Measurements from ENCODE around the gene IGFBP5. TPM values are rescaled to one million over a fixed set of nuclear protein-coding genes. Genes with fewer than 3 reads are reported as not detected.

Gene IGFBP5
- total RNA-seq, 1 experiment from 2014 or later: 0.46 TPM

- peak; percentile 58 for DNase-seq (ENCODE audit: low read depth)
These were observed 19.0 kb upstream of the IGFBP5 start for GRCh38 chr2:216714376-216714775.

- peak; percentile 93 for DNase-seq (ENCODE audit: low read depth)
These were observed 18.5 kb upstream of the IGFBP5 start for GRCh38 chr2:216713691-216714336.

- no peak for DNase-seq (ENCODE audit: low read depth)
These were observed 16.0 kb upstream of the IGFBP5 start for GRCh38 chr2:216711348-216711747.

GRCh38 chr2:216710551-216711301 is 15.4 kb upstream of the IGFBP5 start:
- no peak for DNase-seq (ENCODE audit: low read depth)

GRCh38 chr2:216702756-216703155 is 7.4 kb upstream of the IGFBP5 start:
- no peak for DNase-seq (ENCODE audit: low read depth)

- no peak for DNase-seq (ENCODE audit: low read depth)
These were observed 6.2 kb upstream of the IGFBP5 start for GRCh38 chr2:216701544-216701943.

- no peak for DNase-seq (ENCODE audit: low read depth)
These were observed 5.4 kb upstream of the IGFBP5 start for GRCh38 chr2:216700781-216701180.

GRCh38 chr2:216700088-216700567 is 4.8 kb upstream of the IGFBP5 start:
- DNase-seq (ENCODE audit: low read depth): no peak

- DNase-seq (ENCODE audit: low read depth): peak; percentile 56
These were observed 3.5 kb upstream of the IGFBP5 start for GRCh38 chr2:216698895-216699294.

GRCh38 chr2:216698293-216698692 is 2.9 kb upstream of the IGFBP5 start:
- DNase-seq (ENCODE audit: low read depth): no peak

- DNase-seq (ENCODE audit: low read depth): peak; percentile 43
These were observed 1.6 kb upstream of the IGFBP5 start for GRCh38 chr2:216696751-216697560.

- no peak for DNase-seq (ENCODE audit: low read depth)
These were observed 972 bp upstream of the IGFBP5 start for GRCh38 chr2:216696321-216696720.

- DNase-seq (ENCODE audit: low read depth): no peak
These were observed 527 bp downstream of the IGFBP5 start for GRCh38 chr2:216694826-216695217.

- DNase-seq (ENCODE audit: low read depth): no peak
These were observed 1.1 kb downstream of the IGFBP5 start for GRCh38 chr2:216694082-216694825.

GRCh38 chr2:216693414-216694080 is 1.8 kb downstream of the IGFBP5 start:
- DNase-seq (ENCODE audit: low read depth): no peak

- peak; percentile 45 for DNase-seq (ENCODE audit: low read depth)
These were observed 2.5 kb downstream of the IGFBP5 start for GRCh38 chr2:216692636-216693413.

GRCh38 chr2:216690853-216691741 is 4.3 kb downstream of the IGFBP5 start:
- peak; percentile 50 for DNase-seq (ENCODE audit: low read depth)

GRCh38 chr2:216690456-216690852 is 4.9 kb downstream of the IGFBP5 start:
- DNase-seq (ENCODE audit: low read depth): no peak

- no peak for DNase-seq (ENCODE audit: low read depth)
These were observed 6.0 kb downstream of the IGFBP5 start for GRCh38 chr2:216689397-216689796.

Data from LHCN-M2 (cell line).